AG04450 (cell line): Measurements from ENCODE around the gene OR6B1. TPM values are rescaled to one million over a fixed set of nuclear protein-coding genes. Genes with fewer than 3 reads are reported as not detected.

Experiments used
- CTCF ChIA-PET: fragments of 300-600, 350-600 bp; formaldehyde crosslinking; extraction: SDS; loops from one replicate; lab custom pipeline; 2022; ENCODE audit warnings: antibody characterized with exemption, inconsistent platforms; lab: Charles Lee
- POLR2A ChIA-PET: fragments of 350-600 bp; formaldehyde crosslinking; extraction: SDS; loops from one replicate; lab custom pipeline; 2021; ENCODE audit warnings: antibody characterized with exemption, inconsistent platforms; lab: Yijun Ruan, JAX
- DNase-seq: peaks from one replicate; pipeline ENCODE4 v3.0.0-alpha.2; 2011; ENCODE audit warnings: low read depth, low spot score
- H3K27ac ChIP-seq: one replicate; pipeline ENCODE4 v1.5.1; 2012; ENCODE audit warnings: low read depth, low read length, control low read depth
- H3K27me3 ChIP-seq: one replicate; pipeline ENCODE4 v1.6.0; 2012; ENCODE audit warnings: low read length; ENCODE audit not compliant: control insufficient read depth, insufficient read depth
- H3K4me3 ChIP-seq: 2 replicates; pipeline ENCODE4 v1.5.1; 2011; ENCODE audit warnings: mild to moderate bottlenecking, low read depth, low read length, control low read depth
- H3K9me3 ChIP-seq: 2 replicates; pipeline ENCODE4 v1.5.1; 2012; ENCODE audit warnings: low read length; ENCODE audit not compliant: control insufficient read depth, insufficient read depth
- CTCF ChIP-seq: IDR thresholded peaks from 2 replicates; pipeline ENCODE4 v1.5.1; 2011; ENCODE audit warnings: low read depth, low read length, control low read depth, inconsistent platforms
- polyA minus RNA-seq: library from RNA; depleted of rRNA, polyadenylated mRNA; stranded (reverse); fragments of >200 nt; gene quantifications from 2 replicates; pipeline ENCODE4 v1.2.3, GENCODE V29; 2011; rRNA and poly(A)+ RNA removed
- polyA plus RNA-seq: library from polyadenylated mRNA; depleted of rRNA; stranded (reverse); fragments of >200 nt; gene quantifications from 2 replicates; pipeline ENCODE4 v1.2.3, GENCODE V29; 2011; rRNA removed

Gene OR6B1
- polyA plus RNA-seq (not detected in 2 replicates), polyA minus RNA-seq (not detected in 2 replicates)

DNA sequence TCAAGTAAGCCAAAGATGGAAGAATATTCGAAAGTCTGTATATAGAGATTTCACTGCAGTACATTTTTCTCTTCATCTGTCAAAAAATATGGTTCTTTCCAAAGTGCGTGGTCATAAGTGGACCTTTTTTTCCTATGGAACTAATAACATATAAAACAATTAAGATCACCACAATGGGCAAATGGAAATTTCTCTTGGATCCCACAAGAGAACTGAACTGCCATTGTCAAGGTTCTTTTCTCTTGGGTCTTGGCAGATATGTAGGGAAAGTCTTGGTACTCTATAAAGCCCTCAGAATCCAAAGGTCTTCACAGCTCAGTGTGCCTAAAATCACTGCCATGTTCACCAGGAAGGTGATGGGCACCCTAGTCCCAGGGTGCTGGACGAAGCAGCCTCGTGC is at the start of gene OR6B1:
TSS of gene OR6B1 (plus strand) at position 301 of the 400 bp plus-strand sequence. CDS start 3,677 bp downstream, outside the sequence.
- Histone ChIP-seq H3K9me3 (no peaks in the 10 kb centered on the region), H3K27me3 (no peaks in the 10 kb centered on the region), H3K27ac (no peak within 1 kb of the TSS), H3K4me3 (no peak within 1 kb of the TSS)
- CTCF ChIA-PET, result no interaction called here
- DNase-seq, result no peak
- TF ChIP-seq CTCF, result no peak
- POLR2A ChIA-PET, result no interaction called here

- H3K27me3 ChIP-seq, result no peaks in the 10 kb centered on the region
- no peak for TF ChIP-seq CTCF
- H3K4me3 ChIP-seq, result no peak overlapping the region
- no peak for DNase-seq
- no peak overlapping the region for H3K27ac ChIP-seq
- CTCF ChIA-PET, result no interaction called here
- H3K9me3 ChIP-seq, result no peaks in the 10 kb centered on the region; the same call in 1 of the 2 replicates
- POLR2A ChIA-PET, result no interaction called here
These were observed 46.7 kb upstream of the OR6B1 start for GRCh38 chr7:143953421-143953820.

DNA sequence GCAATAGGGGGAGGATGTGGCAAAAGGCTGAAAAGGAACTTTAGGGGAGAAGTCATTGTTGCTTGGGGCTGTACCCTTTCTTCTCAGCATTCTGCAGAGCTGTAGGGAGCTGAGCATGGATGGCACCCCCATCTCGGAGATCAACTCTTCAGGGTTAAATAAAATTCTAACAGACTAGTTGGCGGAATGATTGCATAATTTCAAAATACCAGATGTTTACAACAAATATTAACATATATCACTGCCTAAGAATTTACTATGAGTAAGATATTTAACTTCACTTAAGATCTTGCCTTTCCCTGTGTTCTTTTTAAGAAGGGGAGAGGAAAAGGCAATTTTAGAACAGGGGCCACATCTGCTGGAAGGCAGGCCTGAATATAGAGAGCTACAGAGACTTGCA is 46.0 kb upstream of the OR6B1 start:
- ChIA-PET CTCF (no interaction called here), POLR2A (no interaction called here)
- H3K9me3 ChIP-seq, result no peaks in the 10 kb centered on the region; the same call in 1 of the 2 replicates
- H3K27ac ChIP-seq, result no peak overlapping the region
- H3K27me3 ChIP-seq, result no peaks in the 10 kb centered on the region
- TF ChIP-seq CTCF, result no peak
- DNase-seq, result no peak
- no peak overlapping the region for H3K4me3 ChIP-seq

DNA sequence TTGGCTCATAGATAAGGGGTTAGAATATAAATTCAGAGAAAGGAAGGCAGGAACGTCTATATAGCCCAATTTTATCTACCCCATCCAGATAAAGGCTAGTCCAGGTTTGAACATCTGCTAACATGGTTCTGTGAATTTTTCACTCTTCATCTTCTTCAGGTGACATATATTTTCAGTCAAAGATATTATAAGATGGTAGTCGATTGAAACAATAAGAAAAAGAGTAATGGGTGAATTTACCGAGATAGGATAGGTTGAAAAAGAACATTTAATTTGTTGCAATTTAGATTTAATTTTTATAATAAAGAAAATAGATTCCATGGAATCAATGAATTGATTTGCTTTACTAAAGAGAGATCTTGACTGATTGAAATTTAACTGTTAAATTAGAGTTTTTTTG is 45.6 kb upstream of the OR6B1 start, which contains the start of gene OR2F1:
TSS of gene OR2F1 (plus strand) at position 301 of the 400 bp plus-strand sequence. CDS start 5,127 bp downstream, outside the sequence.
- CTCF ChIA-PET, result interaction anchor here (1.0 kb wide), 1 partner anchor 9 kb away, joined by 4 read pairs; no protein-coding TSS in a partner anchor
- Histone ChIP-seq H3K27me3 (no peaks in the 10 kb centered on the region), H3K4me3 (no peak within 1 kb of the TSS), H3K27ac (no peak within 1 kb of the TSS), H3K9me3 (no peaks in the 10 kb centered on the region; the same call in 1 of the 2 replicates)
- TF ChIP-seq CTCF, result no peak
- DNase-seq, result no peak
- POLR2A ChIA-PET, result no interaction called here

DNA sequence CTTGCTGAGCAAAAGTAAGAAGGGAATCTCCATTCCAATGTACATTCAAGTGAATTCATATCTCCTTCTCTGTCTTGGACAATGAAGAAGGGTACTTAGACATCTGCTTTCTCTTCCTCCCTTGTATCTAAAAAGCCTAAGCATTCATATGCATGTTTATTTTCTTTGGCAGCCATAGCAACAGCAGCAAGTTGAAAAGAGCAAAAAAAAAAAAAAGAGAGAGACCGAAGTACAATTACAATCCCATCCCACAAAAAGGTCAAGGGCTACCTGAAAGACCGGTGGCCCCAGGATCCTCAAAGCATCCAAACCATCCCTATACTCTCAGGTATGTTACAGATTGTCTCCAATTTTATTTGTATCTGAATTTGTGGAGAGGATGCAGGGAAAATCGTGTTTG is 41.3 kb upstream of the OR6B1 start:
- DNase-seq, result no peak
- ChIA-PET CTCF (no interaction called here), POLR2A (no interaction called here)
- Histone ChIP-seq H3K27me3 (no peaks in the 10 kb centered on the region), H3K9me3 (no peaks in the 10 kb centered on the region), H3K27ac (no peak overlapping the region), H3K4me3 (no peak overlapping the region)
- TF ChIP-seq CTCF, result no peak
